Measurements from ENCODE around the gene KRTAP4-12.
"Not testable (repeated sequence)": the region's sequence is repeated elsewhere in the genome, so short reads cannot be mapped to it uniquely, and the experiment has no call there.

- TF ChIP-seq CTCF, POLR2A (IDR thresholded peaks at IDR 0.05): not testable (repeated sequence)
These were observed 35.1 kb downstream of the KRTAP4-12 start for GRCh38 chr17:41088760-41089352.
